Transverse colon (tissue), 3 donors: ENCODE data around the gene TPRG1L.

ENCODE experiments used
- CTCF ChIP-seq, 5 experiments: fragments of 200-600 bp in 3 of 5; fragments of 450-650 bp in 2 of 5; sonication (generic) in 3 of 5; IDR thresholded peaks; 1 replicate in 2 of 5; 2 replicates in 3 of 5; pipeline ENCODE4 v1.5.1; 2016 to 2017; ENCODE audit warnings: antibody characterized with exemption in 5 of 5, inconsistent platforms in 3 of 5, mild to moderate bottlenecking in 2 of 5, moderate library complexity in 1 of 5
- EP300 ChIP-seq: sonication (generic); formaldehyde crosslinking; IDR thresholded peaks from one replicate; pipeline ENCODE4 v1.6.1; 2017; ENCODE audit warnings: antibody characterized with exemption, low read depth

GRCh38 chr1:3609016-3609768 lies 15.6 kb upstream of the TPRG1L start:
- no peak for TF ChIP-seq EP300
- TF ChIP-seq CTCF (IDR thresholded peaks at IDR 0.05) = no peak
